Activated naive CD4-positive, alpha-beta T cell (primary cell): Measurements from ENCODE around the gene MYO3B.

ENCODE experiments used
- DNase-seq, 4 experiments: peaks; one replicate each; lab custom pipeline; 2025; lab: John Stamatoyannopoulos, UW

Gene MYO3B

DNA sequence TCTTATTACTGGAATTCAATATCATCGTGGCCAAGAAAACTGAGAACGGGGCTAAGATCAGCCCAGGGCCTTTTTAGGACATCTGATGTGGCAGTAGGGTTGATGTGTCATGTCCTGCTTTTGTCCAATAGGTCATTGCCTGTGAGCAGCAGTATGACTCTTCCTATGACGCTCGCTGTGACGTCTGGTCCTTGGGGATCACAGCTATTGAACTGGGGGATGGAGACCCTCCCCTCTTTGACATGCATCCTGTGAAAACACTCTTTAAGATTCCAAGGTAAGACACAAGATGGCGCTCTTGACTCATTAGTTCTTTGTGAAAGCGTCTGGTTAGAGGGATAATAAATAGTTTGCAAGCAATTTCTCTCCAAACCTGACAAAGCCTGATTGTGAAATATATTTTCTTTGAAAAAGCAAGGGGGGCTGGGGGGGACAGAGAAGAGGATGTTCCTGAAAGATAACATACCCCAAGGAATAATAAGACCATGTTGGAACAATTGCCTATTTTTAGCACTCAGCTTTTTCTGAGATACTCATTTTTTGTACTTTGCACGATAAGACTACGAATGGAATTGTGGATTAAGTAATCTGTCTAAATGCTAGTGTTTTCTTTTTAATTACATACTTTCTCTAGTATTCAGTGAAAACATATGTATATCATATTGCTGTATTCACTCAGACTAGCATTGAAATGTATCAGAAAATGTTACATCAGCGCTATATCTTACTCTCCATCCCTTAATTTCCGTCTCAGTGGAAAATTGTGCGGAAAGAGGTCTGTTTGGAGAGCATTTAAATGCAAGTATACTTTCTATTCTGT, 58.1 kb downstream of the MYO3B start:
- no peak for DNase-seq

DNA sequence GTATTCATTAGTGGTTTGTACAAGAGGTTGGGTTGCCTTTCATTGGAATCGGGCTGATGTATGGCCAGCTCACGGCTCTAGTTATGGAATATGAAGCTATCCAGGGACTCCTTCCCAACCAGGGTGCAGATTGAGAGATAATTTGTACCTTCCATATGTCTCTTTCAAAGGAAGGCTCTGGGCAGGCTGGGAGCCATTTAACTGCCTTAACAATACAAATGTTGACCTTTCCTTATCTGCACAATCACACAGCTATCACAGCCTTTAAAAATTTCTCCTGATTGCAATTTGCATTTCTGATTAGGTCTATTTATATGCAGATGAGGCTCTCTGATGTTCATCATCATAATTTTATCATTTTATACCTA, 58.7 kb downstream of the MYO3B start:
- DNase-seq = no peak

DNA sequence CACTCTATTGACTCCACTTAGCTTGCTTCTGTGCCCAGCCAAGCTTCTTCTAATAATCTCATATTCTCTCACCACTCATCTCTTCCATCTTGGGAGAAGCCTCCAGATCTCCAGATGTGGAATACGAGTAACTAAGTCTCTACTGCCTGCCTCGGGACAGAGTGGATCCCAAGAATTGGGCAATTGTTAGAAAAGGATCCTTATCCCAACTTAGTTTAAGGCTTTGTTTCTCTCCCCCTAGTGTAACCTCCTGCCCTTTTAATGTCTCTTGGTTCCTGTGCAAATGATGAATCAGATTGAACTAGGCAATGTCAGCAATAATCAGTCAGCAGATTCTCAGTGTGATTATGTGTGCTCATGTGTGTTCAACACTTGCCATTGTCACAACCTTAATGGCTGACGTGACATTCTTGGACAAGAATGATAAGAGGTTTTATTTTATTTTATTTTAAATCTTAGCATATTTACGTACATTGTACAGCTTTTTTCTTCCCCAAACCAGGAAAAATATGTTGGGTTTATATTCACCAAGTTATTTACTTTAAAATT, 59.7 kb downstream of the MYO3B start:
- no peak for DNase-seq

- no peak for DNase-seq
Measured at GRCh38 chr2:170238776-170239175, 60.8 kb downstream of the MYO3B start.

- no peak for DNase-seq
Measured at GRCh38 chr2:170240629-170241028, 62.7 kb downstream of the MYO3B start.

- no peak for DNase-seq
Measured at GRCh38 chr2:170241756-170242155, 63.8 kb downstream of the MYO3B start.

DNA sequence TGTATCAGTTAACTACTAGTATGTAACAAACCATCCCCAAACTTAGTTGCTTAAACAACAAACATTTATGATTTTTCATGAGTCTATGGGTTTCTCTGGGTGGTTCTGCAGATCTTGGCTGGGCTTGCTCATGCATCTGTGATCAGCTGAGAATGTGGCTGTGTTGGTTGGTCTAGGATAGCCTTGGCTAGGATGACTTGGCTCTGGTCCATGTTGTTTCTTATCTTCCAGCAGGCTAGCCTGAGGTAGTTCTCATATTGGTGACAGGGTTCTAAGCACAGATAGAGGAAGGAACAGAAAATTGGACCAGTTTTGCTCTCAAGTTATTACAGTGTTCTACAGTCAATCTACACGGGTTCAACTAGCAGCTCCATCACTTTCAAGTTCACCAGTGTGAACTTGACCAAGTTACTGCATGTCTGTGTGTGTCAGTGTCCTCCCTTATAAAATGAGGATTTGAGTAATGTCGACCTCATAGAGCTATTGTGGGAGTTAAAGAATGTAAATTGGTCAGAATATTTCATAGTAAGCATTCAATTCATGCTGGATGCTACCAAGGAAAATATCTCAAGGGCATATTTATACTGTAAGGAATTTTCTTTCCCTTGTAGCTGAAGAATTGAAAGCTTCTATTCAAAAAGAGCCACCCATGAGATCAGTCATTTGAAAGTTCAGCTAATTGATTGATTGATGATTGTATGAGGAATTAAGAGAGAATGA, 65.3 kb downstream of the MYO3B start:
- no peak for DNase-seq

DNA sequence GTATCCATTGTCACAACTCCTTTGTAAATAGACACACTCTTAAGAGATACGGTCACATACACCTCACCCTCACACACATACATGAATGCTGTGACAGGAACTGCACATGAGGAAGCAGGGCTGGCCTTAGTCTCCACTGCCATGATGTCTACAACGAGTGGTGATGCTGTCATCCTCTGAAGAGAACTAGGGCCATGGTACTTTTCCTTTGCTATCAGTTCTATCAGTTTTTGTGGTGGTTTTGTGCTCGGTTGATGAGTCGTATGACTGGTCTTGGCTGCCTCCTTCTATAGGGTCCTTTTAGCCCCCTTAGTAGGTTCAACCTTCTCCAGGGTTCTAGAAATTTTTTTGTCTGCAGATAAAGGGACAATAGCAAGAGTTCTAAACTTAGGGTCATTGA, 66.0 kb downstream of the MYO3B start:
- no peak for DNase-seq

DNA sequence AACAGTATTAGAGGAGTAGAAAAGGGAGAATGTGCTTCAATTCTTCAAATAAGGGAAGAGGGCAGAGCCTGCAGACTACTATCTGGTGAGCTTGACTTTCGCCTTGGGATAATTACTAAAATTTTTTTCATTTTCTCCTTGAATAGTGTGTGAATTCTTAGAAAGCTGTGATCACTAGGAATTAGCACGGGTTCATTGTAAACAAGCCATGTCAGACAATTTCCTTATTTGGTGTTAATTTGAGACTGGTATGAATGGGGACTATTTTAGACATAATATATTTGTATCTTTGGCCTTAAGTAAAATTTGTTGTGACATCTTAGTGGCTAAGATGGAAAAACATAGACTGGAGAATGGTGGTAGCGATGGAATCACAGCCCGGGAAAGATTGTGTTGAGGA, 66.6 kb downstream of the MYO3B start:
- DNase-seq = no peak

DNA sequence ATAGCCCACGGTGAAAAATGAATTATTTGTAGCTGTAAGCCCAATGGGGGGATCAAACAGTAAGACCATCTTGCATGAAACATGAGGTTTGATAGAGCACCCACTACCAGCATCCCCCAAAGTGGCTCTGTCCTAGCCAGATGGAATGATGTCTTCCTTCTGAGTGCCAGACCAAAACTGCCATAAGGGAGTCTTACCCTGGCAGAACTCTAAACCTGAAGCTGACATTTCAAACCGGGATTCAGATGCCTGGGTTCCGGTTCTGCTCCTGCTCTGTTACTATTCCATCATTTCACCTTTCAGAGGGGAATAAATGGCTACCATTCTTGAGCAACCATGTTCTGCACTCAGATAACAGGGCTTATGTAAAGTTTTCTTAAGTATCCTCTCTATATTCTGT, 67.4 kb downstream of the MYO3B start:
- DNase-seq = no peak

DNA sequence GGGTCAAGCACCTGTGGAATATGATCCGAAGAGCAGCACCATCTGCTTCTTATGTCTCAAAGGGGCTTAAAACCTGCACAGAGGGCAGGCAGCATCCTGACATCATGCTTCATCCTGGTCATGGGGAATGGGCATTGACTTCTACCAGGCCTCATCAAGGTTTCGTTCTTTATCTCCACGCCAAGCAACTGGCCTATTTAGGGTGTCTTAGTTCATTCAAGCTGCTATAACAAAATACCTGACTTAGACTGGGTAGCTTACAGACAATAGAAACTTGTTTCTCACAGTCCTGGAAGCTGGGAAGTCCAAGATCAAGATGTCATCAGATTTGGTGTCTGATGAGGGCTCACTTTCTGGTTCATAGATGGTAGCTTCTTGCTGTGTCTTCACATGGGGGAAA, 69.4 kb downstream of the MYO3B start:
- DNase-seq = no peak

- no peak for DNase-seq
Measured at GRCh38 chr2:170247882-170248393, 70.0 kb downstream of the MYO3B start.

DNA sequence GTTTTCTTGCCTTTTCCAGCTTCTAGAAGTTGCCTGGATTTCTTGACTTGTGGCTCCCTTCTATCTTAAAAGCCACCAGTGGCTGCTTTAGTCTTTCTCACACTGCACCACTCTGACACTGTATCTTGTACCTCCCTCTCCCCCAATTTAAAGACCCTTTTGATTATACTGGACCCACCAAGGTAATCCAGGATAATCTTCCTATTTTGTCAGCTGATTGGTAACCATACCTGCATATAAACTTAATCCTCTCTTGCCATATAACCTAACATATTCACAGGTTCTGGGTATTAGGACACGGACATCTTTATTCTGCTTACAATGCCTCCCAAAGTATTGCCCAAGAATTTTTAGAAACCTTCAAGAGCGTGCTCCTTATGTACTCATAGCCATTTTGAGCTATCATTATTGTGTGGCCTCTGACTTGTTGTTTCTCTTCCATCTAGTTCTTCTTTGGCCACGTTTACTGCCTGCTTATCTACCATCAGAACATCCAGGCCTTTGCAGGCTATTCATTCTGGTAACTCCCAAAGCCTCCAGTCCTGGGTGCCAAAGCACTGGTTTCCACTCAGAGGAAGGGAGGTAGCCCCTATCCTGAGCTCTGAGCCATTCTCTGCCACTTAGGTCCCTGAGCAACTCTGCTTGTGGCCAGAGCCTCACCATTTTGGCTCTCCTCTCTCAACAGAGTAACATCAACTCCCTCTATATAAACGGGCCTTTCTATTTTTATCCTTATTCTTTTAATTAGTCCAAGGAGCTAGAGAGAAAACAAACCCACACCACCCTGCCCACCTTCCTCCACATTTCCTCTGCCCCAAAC, 70.8 kb downstream of the MYO3B start:
- no peak for DNase-seq

GRCh38 chr2:170249761-170250160, 71.8 kb downstream of the MYO3B start:
- no peak for DNase-seq

DNA sequence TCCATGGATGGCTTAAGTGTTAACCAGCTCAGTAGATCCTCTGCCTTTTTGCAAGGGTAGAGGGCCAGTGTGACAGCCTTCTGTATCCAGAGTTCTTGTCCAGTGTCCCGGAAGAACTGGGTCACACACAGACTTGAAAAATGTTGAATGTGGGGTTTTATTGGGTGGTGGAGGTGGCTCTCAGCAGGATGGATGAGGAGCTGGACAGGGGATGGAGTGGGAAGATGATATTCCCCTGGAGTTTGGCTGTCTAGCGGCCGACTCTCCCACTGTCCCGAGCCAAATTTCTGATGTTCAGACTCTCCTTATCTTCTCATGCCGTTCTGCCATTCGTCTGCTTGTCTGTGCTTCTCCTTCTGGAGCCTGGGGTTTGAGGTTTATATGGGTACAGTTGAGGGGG, 72.6 kb downstream of the MYO3B start:
- DNase-seq = no peak

- no peak for DNase-seq
Measured at GRCh38 chr2:170252414-170252813, 74.5 kb downstream of the MYO3B start.

DNA sequence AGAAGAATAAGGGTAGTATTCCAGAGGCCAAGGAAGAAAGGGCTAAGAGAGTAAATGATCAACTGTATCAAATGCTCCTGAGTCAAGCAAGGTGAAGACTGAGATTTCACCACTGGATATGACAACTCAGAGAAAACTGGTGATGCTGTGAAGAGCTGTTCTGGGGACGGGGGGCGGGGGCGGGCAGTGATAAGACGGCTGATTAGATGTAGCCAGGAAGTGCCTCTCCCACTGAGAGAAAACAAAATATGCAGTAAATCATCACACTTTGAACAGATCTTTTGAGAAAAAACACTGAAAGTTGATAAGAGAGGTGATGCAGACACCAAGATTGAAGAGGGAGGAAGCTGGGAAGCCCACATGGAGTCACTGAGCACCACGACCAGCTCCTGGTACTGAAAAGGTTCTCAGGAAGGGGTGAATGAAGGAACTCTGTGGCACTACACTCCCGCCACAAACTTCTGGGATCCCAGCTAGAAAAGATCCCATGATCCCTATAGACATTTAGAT, 75.8 kb downstream of the MYO3B start:
- no peak for DNase-seq

DNA sequence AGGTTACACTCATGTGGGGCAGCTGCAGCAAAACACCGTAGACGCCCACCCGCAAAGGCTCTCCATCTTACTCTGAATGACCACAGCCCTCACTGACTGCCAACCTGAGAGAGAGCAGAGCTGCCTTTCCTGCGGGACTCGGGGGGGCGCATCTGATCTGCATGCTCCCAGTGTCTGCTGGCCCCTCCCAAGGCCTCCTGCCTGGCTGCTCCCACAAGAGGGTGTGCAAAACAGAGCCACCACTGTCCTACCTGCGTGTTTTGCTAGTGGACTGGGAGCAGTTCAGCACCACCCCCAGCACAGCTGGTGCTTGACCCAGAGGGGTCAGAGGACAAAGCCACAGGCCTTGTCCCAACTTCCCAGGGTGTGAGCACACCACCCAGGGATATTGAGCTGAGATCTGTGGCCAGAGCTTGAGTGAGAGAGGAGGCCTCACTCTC, 76.4 kb downstream of the MYO3B start:
- DNase-seq = no peak

GRCh38 chr2:170255137-170255536, 77.2 kb downstream of the MYO3B start:
- DNase-seq = no peak

DNA sequence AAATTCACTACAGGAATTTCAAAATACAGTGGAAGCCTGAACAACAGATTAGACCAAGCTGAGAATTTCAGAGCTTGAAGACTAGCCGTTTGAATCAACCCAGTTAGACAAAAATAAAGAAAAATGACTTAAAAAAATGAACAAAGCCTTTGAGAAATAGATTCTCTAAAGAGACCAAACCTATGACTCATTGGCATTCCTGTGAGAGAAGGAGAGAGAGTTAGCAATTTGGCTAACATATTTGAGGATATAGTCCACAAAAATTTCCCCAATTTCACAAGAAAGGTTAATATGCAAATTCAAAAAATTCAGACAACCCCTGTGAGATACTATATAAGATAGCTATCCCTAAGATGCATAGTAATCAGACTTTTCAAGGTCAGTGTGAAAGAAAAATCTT, 78.0 kb downstream of the MYO3B start:
- no peak for DNase-seq

DNA sequence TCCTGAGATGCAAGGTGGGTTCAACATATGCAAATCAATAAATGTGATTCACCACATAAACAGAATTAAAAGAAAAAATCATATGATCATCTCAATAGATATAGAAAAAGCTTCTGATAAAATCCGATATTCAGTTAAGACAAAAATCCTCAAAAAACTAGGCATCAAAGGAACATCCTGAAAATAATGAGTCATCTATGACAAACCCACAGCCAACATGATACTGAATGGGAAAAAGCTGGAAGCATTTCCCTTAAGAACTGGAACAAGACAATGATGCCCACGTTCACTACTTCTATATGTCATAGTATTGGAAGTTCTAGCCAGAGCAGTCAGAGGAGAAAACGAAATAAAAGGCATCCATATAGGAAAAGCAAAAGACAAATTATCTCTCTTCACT, 80.4 kb downstream of the MYO3B start:
- no peak for DNase-seq

DNA sequence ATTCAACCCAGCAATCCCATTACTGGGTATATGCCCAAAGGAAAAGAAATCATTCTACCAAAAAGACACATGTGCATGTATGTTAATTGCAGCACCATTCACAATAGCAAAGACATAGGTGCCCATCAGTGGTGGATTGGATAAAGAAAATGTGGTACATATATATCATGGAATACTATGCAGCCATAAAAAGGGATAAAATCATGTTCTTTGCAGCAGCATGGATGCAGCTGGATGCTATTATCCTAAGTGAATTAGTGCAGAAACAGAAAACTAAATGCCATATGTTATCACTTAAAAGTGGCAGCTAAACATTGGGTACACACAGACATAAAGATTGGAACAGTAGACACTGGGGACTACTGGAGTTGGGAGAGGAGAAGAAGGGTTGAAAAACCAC, 82.2 kb downstream of the MYO3B start:
- no peak for DNase-seq
